Measurements from ENCODE around the gene TNNT3.
"Not testable (repeated sequence)": the region's sequence is repeated elsewhere in the genome, so short reads cannot be mapped to it uniquely, and the experiment has no call there.

The TNNT3 gene

DNA sequence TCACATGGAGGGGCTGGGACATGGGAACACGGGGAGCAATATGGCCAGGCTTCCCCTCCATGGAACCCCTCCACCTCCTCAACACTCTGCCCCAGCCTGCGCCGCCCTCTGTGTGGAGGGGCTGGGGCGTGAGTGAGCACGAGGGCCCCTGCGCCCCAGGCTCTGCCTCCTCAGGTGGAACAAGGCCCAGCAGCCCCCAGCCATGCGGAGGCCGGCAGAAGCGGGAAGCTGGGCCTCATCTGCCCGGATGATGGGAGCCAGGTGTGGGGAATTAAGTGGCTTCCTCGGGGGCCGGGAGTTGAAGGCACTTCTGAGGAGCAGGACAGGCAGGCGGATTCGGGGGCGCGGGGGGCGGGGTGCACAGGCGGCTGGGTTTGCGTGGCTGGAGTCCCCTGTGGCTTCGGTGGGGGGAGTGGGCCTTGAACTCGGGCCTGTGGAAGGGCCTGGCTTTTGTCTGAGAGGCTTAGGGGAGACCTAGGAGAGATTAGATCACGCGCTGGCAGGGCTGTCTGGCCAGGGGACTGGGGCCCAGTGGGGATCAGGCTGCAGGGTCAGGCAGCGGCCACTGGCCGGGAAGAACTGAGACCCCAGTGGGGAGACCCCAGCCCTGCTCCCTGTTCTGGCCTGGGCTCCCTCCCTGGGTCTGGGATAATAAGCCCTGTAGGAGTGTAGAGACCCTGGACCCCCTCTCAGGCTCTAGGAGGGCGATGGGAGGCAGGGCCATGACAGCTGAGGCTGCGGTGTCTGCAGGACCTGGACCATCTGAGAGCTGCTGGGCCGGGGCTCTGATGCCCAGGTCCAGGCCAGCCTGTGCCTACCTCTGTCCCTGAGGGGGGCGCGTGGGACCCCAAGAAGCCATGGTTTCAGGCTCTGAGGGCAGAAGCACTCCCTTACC lies 41.1 kb upstream of the TNNT3 start:
- Mint-ChIP-seq H3K27me3 (ENCODE audit: low read depth) (no peaks in the 10 kb centered on the region), H3K4me1 (ENCODE audit: low read depth) (peaks cover 2% of the 10 kb centered on the region), H3K27ac (no peak overlapping the region), H3K36me3 (ENCODE audit: low read depth) (no peaks in the 10 kb centered on the region), H3K9me3 (no peaks in the 10 kb centered on the region), H3K4me3 (no peak overlapping the region)

DNA sequence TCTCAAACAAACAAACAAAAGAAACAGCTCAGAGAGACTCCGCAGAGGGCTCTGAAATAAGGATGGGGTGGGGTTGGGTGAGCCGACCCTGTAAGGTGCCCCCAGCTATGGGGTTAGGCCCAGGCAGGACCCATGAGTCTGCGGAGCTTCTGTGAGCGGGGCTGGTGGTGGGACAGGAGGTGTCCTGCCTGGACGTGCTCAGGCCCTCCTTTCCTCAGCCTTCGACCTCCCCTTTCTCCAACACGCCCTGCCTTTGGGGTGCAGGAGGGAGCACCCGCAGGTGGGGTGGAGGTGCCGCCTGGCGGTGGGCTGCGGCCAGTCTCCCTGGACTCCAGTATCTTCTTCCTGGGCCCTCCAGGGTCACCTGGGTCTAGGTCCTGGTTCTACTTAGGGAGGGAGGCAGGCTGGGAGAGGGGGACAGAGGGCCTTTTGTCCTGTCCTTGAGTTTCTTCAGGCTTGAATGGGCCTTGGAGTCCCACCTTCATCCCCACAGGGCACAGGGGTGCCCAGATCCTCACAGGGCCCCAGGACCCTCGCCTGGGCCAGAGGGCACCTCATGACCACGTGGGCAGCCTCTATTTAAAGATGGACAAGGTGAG lies 40.1 kb upstream of the TNNT3 start:
- Mint-ChIP-seq H3K9me3 (no peaks in the 10 kb centered on the region), H3K27me3 (ENCODE audit: low read depth) (no peaks in the 10 kb centered on the region), H3K4me3 (no peak overlapping the region), H3K27ac (no peak overlapping the region), H3K4me1 (ENCODE audit: low read depth) (peaks cover 2% of the 10 kb centered on the region), H3K36me3 (ENCODE audit: low read depth) (no peaks in the 10 kb centered on the region)

DNA sequence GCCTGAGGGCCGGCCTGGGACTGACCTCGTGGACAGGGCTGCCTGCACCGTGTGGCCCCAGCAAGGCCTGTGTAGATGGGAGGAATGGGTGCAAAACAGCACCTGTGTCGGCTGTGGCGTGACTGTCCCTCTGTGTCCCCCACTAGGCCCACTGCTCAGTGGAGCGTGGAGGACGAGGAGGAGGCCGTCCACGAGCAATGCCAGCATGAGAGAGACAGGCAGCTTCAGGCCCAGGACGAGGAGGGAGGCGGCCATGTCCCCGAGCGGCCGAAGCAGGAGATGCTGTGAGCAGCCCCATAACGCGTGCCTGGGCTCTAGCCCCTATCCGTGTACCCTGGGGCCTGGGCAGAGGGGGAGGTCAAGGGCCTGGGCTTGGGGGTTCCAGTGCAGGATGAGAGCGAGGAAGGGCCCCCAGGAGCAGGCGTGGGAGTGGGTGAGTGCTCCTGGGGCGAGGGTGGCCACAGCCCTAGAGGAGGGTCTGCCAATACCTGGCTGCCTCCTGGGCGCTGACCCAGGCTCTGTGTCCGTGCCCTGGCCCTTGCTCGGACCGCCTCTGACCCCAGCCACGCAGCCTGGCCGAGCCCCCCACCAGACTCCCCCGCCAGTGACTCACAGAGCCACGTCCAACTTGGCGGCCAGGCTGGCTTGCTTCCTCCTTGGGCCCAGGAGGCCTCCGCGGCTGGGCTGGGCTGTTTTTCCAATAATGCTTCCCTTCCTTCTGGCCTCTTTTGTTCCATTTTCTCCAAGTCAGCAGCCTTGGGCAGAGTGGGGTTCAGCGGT lies 39.4 kb upstream of the TNNT3 start:
- H3K36me3 Mint-ChIP-seq (ENCODE audit: low read depth) = no peaks in the 10 kb centered on the region
- peaks cover 2% of the 10 kb centered on the region for H3K4me1 Mint-ChIP-seq (ENCODE audit: low read depth)
- H3K9me3 Mint-ChIP-seq = no peaks in the 10 kb centered on the region
- H3K4me3 Mint-ChIP-seq = no peak overlapping the region
- no peaks in the 10 kb centered on the region for H3K27me3 Mint-ChIP-seq (ENCODE audit: low read depth)
- no peak overlapping the region for H3K27ac Mint-ChIP-seq

DNA sequence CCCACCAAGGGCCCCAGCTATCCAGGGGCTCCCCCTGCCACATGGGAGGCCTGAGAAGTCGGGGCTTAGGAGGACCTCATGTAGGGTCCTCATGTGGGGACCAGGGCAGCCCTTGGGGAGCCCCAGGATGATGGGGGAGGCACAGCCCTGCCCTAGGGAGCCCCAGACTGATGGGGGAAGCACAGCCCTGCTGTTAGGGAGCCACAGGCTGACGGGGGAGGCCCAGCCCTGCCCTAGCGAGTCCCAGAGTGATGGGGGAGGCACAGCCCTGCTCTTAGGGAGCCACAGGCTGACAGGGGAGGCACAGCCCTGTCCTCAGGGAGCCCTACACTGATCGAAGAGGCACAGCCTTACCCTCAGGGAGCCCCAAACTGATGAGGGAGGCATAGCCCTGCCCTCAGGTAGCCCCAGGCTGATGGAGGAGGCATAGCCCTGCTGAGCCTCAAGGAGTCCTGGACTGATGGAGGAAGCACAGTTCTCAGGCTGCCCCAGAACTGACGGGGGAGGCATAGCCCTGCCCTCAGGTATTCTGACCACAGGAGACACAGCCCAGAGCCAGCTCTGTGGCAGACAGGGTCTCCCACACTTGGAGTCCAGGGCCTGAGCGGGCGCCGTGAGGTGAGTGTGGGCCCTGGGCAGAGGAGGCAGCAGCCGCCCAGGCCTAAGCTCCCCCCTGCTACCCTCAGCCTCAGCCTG lies 38.6 kb upstream of the TNNT3 start:
- no peaks in the 10 kb centered on the region for H3K4me1 Mint-ChIP-seq (ENCODE audit: low read depth)
- no peak overlapping the region for H3K4me3 Mint-ChIP-seq
- no peak overlapping the region for H3K27ac Mint-ChIP-seq
- H3K27me3 Mint-ChIP-seq (ENCODE audit: low read depth) = no peaks in the 10 kb centered on the region
- H3K36me3 Mint-ChIP-seq (ENCODE audit: low read depth) = no peaks in the 10 kb centered on the region
- no peaks in the 10 kb centered on the region for H3K9me3 Mint-ChIP-seq

DNA sequence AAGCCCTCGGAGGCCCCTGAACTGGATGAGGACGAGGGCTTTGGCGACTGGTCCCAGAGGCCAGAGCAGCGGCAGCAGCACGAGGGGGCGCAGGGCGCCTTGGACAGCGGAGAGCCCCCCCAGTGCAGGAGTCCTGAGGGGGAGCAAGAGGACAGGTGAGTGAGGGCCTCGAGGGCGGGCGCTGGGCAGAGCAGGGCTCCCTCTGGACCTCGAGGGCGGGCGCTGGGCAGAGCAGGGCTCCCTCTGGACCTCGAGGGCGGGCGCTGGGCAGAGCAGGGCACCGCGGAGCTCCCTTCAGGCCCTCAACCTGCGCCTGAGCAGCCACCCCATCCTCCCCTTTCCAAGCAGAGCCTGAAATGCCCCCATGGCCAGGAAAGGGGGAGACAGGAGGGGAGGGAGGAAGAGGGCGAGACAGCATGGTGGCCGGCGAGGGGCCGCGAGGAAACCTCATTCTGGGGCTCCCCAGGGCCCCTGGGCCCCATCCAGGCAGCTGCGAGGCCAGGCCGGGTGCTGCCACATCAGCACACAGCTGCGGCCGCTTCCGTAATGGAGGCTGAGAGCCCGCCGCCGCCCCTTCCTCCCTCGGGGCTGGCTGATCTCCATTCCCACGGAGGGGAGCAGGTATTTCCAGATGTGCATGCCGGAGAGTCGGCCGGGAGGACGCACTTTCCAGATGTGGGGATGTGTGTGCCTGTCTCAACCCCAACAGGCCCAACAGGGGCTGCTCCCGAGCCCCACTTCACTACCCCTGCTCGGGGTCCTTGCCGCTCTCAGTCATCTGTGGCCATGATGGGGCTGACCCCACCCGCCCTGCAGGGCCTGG lies 37.9 kb upstream of the TNNT3 start:
- Mint-ChIP-seq H3K27me3 (ENCODE audit: low read depth) (no peaks in the 10 kb centered on the region), H3K4me3 (no peak overlapping the region), H3K9me3 (no peaks in the 10 kb centered on the region), H3K4me1 (ENCODE audit: low read depth) (no peaks in the 10 kb centered on the region), H3K27ac (no peak overlapping the region), H3K36me3 (ENCODE audit: low read depth) (no peaks in the 10 kb centered on the region)

DNA sequence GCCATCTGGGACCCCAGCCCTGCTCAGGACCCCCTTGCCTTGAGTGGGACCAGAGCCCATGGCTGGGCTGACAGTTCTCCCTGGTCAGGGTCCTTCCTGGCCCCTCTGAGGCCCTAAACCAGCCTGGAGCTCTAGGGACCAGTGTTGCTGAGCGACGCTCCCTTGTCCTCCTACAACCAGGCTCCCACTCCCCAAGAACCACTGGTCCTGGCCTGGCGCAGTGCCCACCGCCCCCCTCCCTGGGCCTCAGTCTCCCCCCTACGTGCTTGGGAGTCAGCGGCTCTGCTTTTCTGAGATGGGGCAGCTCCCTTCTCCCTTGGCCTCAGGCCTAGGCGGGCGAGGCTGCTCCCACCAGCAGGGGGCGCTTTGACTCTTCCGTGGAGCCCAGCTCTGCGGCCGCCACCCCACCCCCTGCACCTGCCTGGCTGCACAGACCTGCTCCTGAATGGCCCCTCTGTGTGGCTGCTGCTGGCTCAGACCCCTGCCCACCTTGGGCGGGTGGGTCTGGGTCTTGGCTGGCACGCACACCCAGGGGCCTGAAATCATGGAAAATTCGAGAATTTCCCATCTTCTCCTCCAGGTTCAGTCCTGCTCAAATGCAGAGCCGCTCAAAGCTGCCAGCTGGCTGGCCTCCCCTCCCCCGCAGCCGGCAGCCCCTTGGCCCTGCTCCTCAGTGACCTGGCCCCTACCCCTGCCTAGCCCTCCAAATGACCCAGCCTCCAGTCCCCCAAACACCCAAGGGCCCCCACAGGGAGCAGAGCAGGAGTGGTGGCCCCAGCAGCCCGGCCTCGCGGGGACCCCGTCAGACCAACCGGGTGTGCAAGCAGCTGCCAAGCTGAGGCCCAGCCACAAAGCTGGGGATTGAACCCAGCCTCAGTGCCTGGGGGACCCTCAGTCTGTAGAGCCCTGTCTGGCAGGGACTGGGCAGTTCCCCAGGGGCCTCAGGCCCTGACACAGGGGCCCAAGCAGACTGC lies 37.0 kb upstream of the TNNT3 start:
- H3K4me3 Mint-ChIP-seq = no peak overlapping the region
- no peaks in the 10 kb centered on the region for H3K4me1 Mint-ChIP-seq (ENCODE audit: low read depth)
- H3K27me3 Mint-ChIP-seq (ENCODE audit: low read depth) = no peaks in the 10 kb centered on the region
- no peaks in the 10 kb centered on the region for H3K9me3 Mint-ChIP-seq
- H3K36me3 Mint-ChIP-seq (ENCODE audit: low read depth) = peaks cover 4% of the 10 kb centered on the region
- H3K27ac Mint-ChIP-seq = no peak overlapping the region

DNA sequence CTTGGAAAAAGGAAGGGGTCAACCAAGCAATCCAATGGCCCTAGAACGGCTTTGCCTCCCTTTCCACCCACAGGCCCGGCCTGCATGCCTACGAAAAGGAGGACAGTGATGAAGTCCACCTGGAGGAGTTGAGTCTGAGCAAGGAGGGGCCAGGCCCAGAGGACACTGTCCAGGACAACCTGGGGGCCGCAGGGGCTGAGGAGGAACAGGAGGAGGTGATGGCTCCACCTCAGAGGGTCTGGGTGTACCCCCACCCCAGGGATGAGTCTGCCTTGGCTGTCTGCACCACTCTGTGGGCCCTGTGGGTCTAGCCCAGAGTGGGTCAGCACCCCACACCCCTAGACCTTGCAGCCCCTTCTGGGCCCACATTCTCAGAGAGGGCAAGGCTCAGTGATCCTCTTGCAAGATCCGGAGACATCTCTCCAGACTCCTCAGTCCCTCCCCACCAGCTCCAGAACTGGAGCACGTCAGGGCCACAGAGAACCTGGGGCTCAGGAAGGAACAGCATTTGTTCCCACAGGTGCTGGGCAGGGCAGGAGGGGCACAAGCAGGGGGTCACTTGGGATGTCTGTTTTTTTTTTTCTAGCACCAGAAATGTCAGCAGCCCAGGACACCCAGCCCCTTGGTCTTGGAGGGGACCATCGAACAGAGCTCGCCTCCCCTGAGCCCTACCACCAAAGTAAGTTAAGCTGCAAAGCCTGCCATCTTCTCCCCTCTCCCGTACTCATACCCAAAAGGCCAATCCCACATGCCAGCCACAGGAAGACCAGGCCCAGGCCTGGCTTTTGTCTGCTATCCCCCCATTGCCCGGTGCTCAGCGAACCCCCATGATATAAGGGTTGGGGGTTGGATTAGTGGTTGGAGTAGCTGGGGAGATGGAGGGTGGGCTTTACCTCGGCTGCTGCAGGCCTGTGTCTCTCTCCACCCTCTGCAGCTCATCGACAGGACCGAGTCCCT lies 35.9 kb upstream of the TNNT3 start:
- no peak overlapping the region for H3K4me3 Mint-ChIP-seq
- H3K4me1 Mint-ChIP-seq (ENCODE audit: low read depth) = peaks cover 7% of the 10 kb centered on the region
- no peaks in the 10 kb centered on the region for H3K27me3 Mint-ChIP-seq (ENCODE audit: low read depth)
- peaks cover 10% of the 10 kb centered on the region for H3K36me3 Mint-ChIP-seq (ENCODE audit: low read depth)
- no peaks in the 10 kb centered on the region for H3K9me3 Mint-ChIP-seq
- no peak overlapping the region for H3K27ac Mint-ChIP-seq

DNA sequence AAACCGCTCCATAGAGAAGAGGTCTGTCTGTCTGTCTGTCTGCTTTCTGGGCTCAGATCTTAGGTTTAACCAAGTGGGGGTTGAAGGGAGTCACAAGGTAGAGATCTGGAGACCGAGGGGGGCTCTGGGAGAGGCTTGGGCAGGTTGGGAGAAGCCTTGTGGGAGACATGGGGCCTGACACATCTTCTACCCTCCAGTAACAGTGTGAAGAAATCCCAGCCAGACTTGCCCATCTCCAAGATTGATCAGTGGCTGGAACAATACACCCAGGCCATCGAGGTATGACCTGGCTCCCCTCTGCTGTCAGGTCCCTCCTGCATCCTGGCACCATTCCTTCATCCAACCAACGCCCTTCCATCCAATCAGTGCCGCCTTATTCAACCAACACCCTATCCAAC lies 35.2 kb upstream of the TNNT3 start:
- no peaks in the 10 kb centered on the region for H3K27me3 Mint-ChIP-seq (ENCODE audit: low read depth)
- H3K4me3 Mint-ChIP-seq = no peak overlapping the region
- no peaks in the 10 kb centered on the region for H3K9me3 Mint-ChIP-seq
- peaks cover 14% of the 10 kb centered on the region for H3K36me3 Mint-ChIP-seq (ENCODE audit: low read depth)
- peaks cover 12% of the 10 kb centered on the region for H3K4me1 Mint-ChIP-seq (ENCODE audit: low read depth)
- no peak overlapping the region for H3K27ac Mint-ChIP-seq

DNA sequence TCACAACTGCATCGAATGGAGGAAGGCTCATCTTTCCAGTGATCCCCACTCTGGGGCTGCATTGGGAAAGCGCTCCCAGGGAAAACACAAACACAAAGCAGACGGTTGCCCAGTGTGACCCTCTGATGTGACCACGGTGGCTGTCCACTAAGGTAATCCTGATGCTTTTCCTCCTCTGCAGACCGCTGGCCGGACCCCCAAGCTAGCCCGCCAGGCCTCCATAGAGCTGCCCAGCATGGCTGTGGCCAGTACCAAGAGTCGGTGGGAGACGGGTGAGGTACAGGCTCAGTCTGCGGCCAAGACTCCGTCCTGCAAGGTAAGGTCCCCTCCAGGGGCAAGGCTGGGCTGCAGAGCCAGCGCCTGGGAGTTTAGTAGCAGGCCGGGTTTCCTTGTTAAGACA lies 33.0 kb upstream of the TNNT3 start:
- not testable (repeated sequence) for H3K27me3 Mint-ChIP-seq (ENCODE audit: low read depth); H3K9me3 Mint-ChIP-seq; H3K27ac Mint-ChIP-seq; H3K4me3 Mint-ChIP-seq
- peaks cover 12% of the 10 kb centered on the region for H3K4me1 Mint-ChIP-seq (ENCODE audit: low read depth)
- peaks cover 14% of the 10 kb centered on the region for H3K36me3 Mint-ChIP-seq (ENCODE audit: low read depth)

DNA sequence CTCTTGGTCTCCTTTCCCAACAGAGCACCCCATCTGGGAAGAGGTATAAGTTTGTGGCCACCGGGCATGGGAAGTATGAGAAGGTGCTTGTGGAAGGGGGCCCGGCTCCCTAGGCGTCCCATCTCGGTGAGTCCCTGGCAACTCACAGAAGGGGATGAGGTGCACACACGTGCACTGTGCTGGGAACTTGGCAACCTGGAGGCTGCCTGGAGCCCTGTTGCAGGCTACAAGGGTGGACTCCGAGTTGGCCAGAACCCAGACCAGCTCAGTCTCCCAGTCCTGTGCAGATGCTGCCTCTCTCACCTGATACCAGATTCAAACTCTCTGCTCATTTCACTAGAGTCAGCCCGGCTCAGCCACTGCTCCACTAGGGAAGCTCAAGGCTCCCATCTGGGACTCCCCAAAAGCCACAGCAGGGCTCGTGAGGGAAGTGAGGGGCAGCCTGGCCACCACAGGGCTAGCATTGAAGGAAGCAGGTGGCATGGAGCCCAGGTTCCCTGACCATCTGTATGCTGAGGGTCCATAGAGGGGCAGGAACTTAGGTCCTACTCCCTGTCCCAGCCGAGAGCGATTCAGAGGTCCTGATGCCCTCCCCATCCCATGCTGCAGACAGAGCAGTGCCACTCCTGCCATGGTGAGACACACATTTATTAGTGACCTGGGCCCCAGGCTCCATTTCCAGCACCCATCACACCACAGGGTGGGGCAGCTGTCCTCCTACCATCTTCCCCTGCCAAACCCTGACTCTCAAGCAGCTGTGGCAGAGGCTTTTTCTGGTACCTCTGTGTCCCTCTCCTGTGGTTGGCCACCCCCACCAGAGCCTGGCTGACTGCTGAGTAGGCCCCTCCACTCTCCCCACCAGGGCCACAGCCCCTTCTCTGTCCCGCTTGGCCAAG lies 31.8 kb upstream of the TNNT3 start:
- Mint-ChIP-seq H3K27ac (peak overlapping the region; percentile 58), H3K4me3 (no peak overlapping the region), H3K27me3 (ENCODE audit: low read depth) (no peaks in the 10 kb centered on the region), H3K4me1 (ENCODE audit: low read depth) (peaks cover 12% of the 10 kb centered on the region), H3K36me3 (ENCODE audit: low read depth) (peaks cover 14% of the 10 kb centered on the region), H3K9me3 (no peaks in the 10 kb centered on the region)

DNA sequence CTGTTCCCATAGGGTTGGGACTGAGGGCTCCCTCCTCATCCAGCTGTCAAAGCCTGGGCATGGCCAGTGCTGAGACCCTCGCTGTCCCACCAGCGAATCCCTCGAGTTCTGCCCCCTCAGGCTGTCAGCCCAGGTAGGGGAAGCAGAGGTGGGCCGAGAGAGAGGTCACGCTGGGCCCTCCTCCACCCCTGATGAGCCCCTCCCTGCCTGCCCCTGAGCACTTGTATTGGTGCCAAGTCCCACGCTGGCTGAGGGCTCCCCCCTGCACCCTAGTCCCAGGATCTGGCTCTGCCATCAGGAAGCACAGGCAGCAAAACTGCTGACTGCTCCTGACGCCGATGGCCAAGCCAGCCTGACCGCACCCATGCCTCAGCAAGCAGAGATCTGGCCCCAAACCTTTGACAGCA lies 31.2 kb upstream of the TNNT3 start:
- no peaks in the 10 kb centered on the region for H3K27me3 Mint-ChIP-seq (ENCODE audit: low read depth)
- peak overlapping the region; percentile 35 for H3K4me3 Mint-ChIP-seq
- peaks cover 12% of the 10 kb centered on the region for H3K4me1 Mint-ChIP-seq (ENCODE audit: low read depth)
- no peaks in the 10 kb centered on the region for H3K9me3 Mint-ChIP-seq
- H3K36me3 Mint-ChIP-seq (ENCODE audit: low read depth) = peaks cover 17% of the 10 kb centered on the region
- H3K27ac Mint-ChIP-seq = peak overlapping the region; percentile 58

All from T-helper 1 cell treated with Interleukin-12 subunit alpha and Interleukin-12 subunit beta and Interleukin-4 antibody, amounts not matched to agents 30 μg/mL and 1 μg/mL, for 36 hours (primary cell).